ENCODE results near the gene FUBP3. TPM values are rescaled to one million over a fixed set of nuclear protein-coding genes. Genes with fewer than 3 reads are reported as not detected.
"Not testable (repeated sequence)": the region's sequence is repeated elsewhere in the genome, so short reads cannot be mapped to it uniquely, and the experiment has no call there.

FUBP3 gene
- total RNA-seq, 2 experiments from 2014 or later, result 36.4 to 38.5 TPM

DNA sequence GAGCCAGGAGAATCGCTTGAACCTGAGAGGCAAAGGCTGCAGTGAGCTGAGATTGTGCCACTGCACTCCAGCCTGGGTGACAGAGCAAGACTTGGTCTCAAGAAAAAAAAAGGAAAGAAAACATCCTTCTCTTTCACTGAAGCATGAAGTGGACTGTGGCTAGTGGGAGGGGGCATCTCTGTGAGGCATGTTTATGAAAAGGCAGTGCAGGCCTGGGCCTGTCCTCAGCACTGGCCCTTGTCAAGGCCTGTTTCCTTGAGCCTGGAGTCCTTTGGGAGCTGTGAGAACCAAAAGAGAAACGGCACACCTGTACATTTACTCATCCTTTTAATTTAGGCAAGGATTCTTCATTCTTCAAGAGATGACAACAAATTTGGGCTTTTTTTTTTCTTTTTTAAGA is 18.3 kb upstream of the FUBP3 start:
- no peaks in the 10 kb centered on the region for H3K4me1 Mint-ChIP-seq
- CTCF ChIA-PET, result no interaction called here

DNA sequence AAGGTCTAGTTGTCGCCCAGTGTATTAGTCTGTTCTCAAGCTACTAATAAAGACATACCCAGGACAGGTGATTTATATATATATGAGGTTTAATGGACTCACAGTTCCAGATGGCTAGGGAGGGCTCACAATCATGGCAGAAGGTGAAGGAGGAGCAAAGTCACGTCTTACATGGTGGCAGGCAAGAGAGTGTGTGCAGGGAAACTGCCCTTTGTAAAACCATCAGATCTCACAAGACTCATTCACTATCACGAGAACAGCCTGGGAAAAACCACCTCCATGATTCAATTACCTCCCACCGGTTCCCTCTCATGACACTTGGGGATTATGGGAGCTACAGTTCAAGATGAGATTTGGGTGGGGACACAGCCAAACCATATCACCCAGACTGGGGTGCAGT is 16.9 kb upstream of the FUBP3 start:
- DNase-seq; H3K4me1 Mint-ChIP-seq; POLR2A ChIA-PET; H3K4me3 Mint-ChIP-seq; H3K27ac Mint-ChIP-seq; H3K36me3 Mint-ChIP-seq (ENCODE audit: low read depth); ATAC-seq; H3K9me3 Mint-ChIP-seq (ENCODE audit: low read depth); intact Hi-C loops (cut with DNase I, micrococcal nuclease): not testable (repeated sequence)
- peaks cover 18% of the 10 kb centered on the region for H3K27me3 Mint-ChIP-seq
- CTCF ChIA-PET, result interaction anchor here (0.6 kb wide), 1 partner anchor 95 kb away, joined by 5 read pairs; no protein-coding TSS in a partner anchor

More for the DNA sequence above, 18.3 kb upstream of the FUBP3 start:
- Mint-ChIP-seq H3K9me3 (ENCODE audit: low read depth) (no peaks in the 10 kb centered on the region), H3K4me3 (no peak overlapping the region), H3K36me3 (ENCODE audit: low read depth) (no peaks in the 10 kb centered on the region), H3K27ac (no peak overlapping the region), H3K27me3 (peaks cover 13% of the 10 kb centered on the region)
- intact Hi-C loops (cut with DNase I, micrococcal nuclease), result no loop called here
- DNase-seq (no peak), ATAC-seq (no peak)
- POLR2A ChIA-PET, result no interaction called here

DNA sequence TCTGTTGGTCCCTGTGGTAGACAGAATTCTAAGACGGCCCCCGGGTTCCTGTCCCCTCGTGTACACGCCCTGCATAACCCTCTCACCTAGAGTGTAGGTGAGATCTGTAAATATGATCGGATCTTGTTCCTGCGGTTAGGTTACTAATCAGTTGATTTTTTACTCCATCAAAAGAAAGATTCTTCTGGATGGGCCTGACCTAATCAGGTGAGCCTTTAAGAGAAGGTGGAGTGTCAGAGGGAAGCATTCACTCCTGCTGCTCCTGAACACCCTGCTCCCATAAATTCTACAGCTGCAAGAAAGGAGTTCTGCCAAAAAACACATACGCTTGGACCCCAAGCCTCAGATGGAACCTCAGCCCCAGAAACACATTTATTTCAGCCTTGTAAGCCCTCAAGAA is 15.6 kb upstream of the FUBP3 start:
- ATAC-seq (no peak), DNase-seq (no peak)
- H3K27me3 Mint-ChIP-seq, result peaks cover 18% of the 10 kb centered on the region
- H3K27ac Mint-ChIP-seq, result no peak overlapping the region
- intact Hi-C loops (cut with DNase I, micrococcal nuclease), result no loop called here
- no peaks in the 10 kb centered on the region for H3K4me1 Mint-ChIP-seq
- no peak overlapping the region for H3K4me3 Mint-ChIP-seq
- CTCF ChIA-PET, result no interaction called here
- no peaks in the 10 kb centered on the region for H3K36me3 Mint-ChIP-seq (ENCODE audit: low read depth)
- no peaks in the 10 kb centered on the region for H3K9me3 Mint-ChIP-seq (ENCODE audit: low read depth)
- POLR2A ChIA-PET, result no interaction called here

DNA sequence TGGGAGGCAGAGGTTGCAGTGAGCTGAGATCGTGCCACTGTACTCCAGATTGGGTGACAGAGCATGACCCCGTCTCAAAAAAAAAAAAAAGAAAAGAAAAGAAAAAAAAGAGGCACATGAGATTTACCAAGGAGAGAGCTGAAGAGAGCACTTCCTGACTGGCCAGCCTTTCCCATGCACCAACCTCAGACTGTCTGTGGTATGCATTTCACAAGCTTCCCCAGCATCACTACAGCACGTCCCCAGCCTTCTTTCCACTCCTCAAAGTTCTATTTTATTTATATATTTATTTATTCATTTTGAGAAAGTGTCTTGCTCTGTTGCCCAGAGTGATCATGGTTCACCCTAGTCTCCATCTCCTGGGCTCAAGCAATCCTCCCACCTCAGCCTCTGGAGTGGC is 13.6 kb upstream of the FUBP3 start:
- no peaks in the 10 kb centered on the region for H3K4me1 Mint-ChIP-seq
- H3K4me3 Mint-ChIP-seq, result no peak overlapping the region
- ChIA-PET POLR2A (no interaction called here), CTCF (no interaction called here)
- no peaks in the 10 kb centered on the region for H3K9me3 Mint-ChIP-seq (ENCODE audit: low read depth)
- peaks cover 18% of the 10 kb centered on the region for H3K27me3 Mint-ChIP-seq
- ATAC-seq (no peak), DNase-seq (no peak)
- H3K27ac Mint-ChIP-seq, result no peak overlapping the region
- intact Hi-C loops (cut with DNase I, micrococcal nuclease), result no loop called here
- H3K36me3 Mint-ChIP-seq (ENCODE audit: low read depth), result no peaks in the 10 kb centered on the region

DNA sequence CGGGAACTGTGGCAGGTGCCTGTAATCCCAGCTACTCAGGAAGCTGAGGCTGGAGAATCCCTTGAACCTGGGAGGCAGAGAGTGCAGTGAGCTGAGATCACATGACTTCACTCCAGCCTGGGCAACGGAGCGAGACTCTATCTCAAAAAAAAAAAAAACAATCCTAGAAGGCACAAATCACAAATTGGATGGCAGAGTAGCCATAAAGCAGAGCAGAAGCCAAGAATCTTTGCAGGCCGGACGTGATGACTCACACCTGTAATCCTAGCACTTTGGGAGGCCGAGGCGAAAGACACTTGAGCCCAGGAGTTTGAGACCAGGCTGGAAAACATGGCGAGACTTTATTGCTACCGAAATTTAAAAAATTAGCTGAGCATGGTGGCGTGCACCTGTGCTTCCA is 9.2 kb upstream of the FUBP3 start:
- Mint-ChIP-seq H3K27ac (no peak overlapping the region), H3K9me3 (ENCODE audit: low read depth) (no peaks in the 10 kb centered on the region), H3K27me3 (peaks cover 7% of the 10 kb centered on the region), H3K4me1 (no peaks in the 10 kb centered on the region), H3K4me3 (no peak overlapping the region), H3K36me3 (ENCODE audit: low read depth) (no peaks in the 10 kb centered on the region)
- POLR2A ChIA-PET, result no interaction called here
- CTCF ChIA-PET, result no interaction called here
- intact Hi-C loops (cut with DNase I, micrococcal nuclease), result no loop called here
- ATAC-seq (no peak), DNase-seq (no peak)

DNA sequence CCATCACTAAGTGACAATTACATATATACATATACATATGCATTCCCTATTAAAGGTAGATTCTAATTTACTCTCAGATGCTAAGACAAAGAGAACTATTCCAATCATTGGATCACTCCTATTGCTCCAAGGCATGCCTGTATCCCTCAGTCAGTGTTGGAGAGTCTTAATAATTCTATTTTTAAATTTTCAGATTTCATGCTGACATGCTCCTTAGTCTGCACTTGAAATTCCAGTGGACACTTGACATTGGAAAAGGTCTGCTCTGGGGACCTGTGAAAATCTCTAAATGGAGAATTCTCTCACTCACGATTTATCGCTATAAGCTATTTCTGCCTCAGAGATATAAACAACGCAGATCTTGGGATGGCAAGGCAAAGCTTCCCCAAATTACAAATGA is 3.9 kb upstream of the FUBP3 start:
- H3K36me3 Mint-ChIP-seq (ENCODE audit: low read depth), result no peaks in the 10 kb centered on the region
- DNase-seq (no peak), ATAC-seq (no peak)
- no peak overlapping the region for H3K4me3 Mint-ChIP-seq
- no peaks in the 10 kb centered on the region for H3K9me3 Mint-ChIP-seq (ENCODE audit: low read depth)
- H3K27me3 Mint-ChIP-seq, result no peaks in the 10 kb centered on the region
- POLR2A ChIA-PET, result no interaction called here
- CTCF ChIA-PET, result no interaction called here
- H3K27ac Mint-ChIP-seq, result no peak overlapping the region
- intact Hi-C loops (cut with DNase I, micrococcal nuclease), result loop anchor here in 1 of 2 experiments (5.0 kb wide), 1 partner anchor 113 kb away; no protein-coding TSS in a partner anchor
- H3K4me1 Mint-ChIP-seq, result peaks cover 15% of the 10 kb centered on the region

DNA sequence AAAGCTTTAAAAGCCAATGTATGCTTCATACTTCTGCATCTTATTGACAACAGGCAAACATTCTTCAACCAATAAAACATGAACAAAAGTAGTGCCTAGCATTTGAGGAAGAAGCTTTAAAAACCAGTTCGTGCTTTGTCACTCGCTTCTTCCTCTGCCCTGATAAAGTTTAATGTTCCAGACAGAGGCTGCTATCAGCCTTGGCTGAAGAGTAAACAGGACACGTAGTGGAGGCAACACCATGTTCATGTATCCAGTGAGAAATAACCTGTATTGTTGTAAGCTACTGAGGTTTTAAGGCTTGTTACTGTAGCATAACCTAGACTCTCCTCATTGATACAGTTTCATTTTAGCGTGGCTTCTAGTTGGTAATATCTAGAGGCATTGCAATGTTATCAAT is 3.2 kb upstream of the FUBP3 start:
- H3K9me3 Mint-ChIP-seq (ENCODE audit: low read depth), result no peaks in the 10 kb centered on the region
- intact Hi-C loops (cut with DNase I, micrococcal nuclease), result loop anchor here in 1 of 2 experiments (5.0 kb wide), 1 partner anchor 114 kb away; no protein-coding TSS in a partner anchor
- no peaks in the 10 kb centered on the region for H3K27me3 Mint-ChIP-seq
- CTCF ChIA-PET, result no interaction called here
- no peak overlapping the region for H3K27ac Mint-ChIP-seq
- DNase-seq, result no peak
- H3K36me3 Mint-ChIP-seq (ENCODE audit: low read depth), result peaks cover under 1% of the 10 kb centered on the region
- no peak for ATAC-seq
- no peak overlapping the region for H3K4me3 Mint-ChIP-seq
- POLR2A ChIA-PET, result no interaction called here
- H3K4me1 Mint-ChIP-seq, result peaks cover 22% of the 10 kb centered on the region

DNA sequence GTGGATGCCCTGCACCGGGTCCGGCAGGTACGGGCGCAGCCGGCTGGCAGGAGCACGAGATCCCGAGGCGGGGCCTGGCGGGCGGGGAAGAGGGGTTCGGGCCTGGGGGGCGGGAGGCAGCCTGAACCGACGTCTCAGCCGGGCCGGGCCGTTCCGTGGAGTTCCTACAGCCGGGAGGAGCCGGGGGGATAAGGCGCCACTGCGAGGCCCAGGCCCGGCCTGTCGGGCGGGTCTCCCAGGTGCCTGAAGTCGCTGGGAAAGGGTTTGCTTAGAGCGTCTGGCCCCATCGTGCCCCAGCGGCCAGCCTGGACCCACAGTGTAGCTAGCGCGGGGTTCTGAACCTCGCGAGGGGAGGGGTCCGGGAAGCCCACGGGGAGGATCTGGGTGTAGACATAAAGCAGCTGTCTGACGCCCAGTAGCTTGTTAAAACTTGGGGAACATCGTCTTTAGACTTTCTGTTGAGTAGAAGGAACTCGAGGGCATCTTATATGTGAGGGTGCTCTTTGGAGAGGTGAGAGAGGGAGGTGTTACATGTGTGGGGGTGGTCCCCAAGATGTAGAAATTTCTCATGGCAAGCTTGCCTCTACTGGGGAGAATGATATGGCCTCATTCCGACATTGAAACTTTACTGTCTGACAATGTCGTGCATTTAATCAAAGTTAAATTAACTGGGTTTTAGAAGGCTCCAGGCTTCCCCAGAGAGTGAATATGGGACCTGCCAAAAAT is 524 bp downstream of the FUBP3 start:
- Mint-ChIP-seq H3K4me3 (peak overlapping the region; percentile 90), H3K36me3 (ENCODE audit: low read depth) (peaks cover 9% of the 10 kb centered on the region)

DNA sequence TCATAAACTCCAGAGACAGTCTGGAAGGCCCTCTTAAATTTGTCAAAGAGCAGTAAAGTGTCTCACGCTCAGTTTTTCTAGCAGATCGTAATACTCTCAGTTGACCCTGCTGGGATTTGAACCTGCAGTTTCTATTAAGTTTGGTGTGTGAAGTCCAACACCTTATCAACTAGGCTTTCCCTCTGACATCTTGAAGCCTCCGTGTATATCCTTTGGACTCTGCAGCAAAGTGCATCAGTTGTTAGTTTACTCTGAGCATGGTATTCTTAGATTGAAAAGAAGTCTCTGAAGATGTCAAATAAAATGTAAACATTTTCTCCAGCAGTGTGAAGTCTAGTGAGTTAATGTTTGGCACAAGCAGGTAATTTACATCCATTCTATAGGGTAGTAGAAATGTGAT is 2.4 kb downstream of the FUBP3 start:
- Mint-ChIP-seq H3K9me3 (ENCODE audit: low read depth) (no peaks in the 10 kb centered on the region), H3K4me3 (no peak overlapping the region), H3K27ac (no peak overlapping the region), H3K36me3 (ENCODE audit: low read depth) (peaks cover 19% of the 10 kb centered on the region), H3K4me1 (peaks cover 39% of the 10 kb centered on the region), H3K27me3 (no peaks in the 10 kb centered on the region)
- no peak for DNase-seq
- ATAC-seq, result no peak
- intact Hi-C loops (cut with DNase I, micrococcal nuclease), result no loop called here
- ChIA-PET CTCF (interaction anchor here (0.6 to 0.7 kb wide), 2 partner anchors 26 to 168 kb away, joined by 3 read pairs; no protein-coding TSS in a partner anchor), POLR2A (no interaction called here)

More for the DNA sequence above, 524 bp downstream of the FUBP3 start:
- peaks cover 32% of the 10 kb centered on the region for H3K4me1 Mint-ChIP-seq
- DNase-seq, result no peak
- ChIA-PET CTCF (interaction anchor here (0.6 to 1.0 kb wide), 3 partner anchors 12 to 1871 kb away, joined by 3 to 4 read pairs (median 3); no protein-coding TSS in a partner anchor), POLR2A (interaction anchor here (0.6 to 1.1 kb wide), 2 partner anchors 9 to 113 kb away, joined by 3 read pairs; partner anchors contain the start of gene EXOSC2)
- H3K9me3 Mint-ChIP-seq (ENCODE audit: low read depth), result no peaks in the 10 kb centered on the region
- ATAC-seq, result peak; percentile 13
- no peaks in the 10 kb centered on the region for H3K27me3 Mint-ChIP-seq
- H3K27ac Mint-ChIP-seq, result peak overlapping the region; percentile 83
- intact Hi-C loops (cut with DNase I, micrococcal nuclease), result loop anchor here in 1 of 2 experiments (1.0 to 5.0 kb wide), 7 partner anchors 101 to 777 kb away; partner anchors contain the start of genes EXOSC2, NUP214 and TOR1B

DNA sequence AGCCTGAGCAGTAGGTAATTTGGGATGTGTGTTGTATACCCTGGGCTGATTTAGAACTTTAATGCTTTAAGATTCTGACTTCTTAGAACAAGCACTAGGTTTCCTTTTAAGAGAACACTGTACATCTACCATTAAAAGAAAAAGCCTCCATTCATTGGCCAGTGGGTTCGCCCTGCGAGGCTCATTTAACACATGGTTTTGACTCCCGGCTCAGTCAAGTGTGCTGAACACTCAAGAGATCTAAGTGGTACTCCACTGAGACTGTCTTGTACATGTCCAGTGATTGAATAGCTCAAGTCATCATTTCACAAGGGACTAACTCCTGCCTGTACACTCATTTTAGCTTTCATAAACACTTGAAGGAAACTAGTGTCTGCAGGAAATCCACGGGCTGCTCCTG is 3.9 kb downstream of the FUBP3 start:
- Mint-ChIP-seq H3K4me1 (peaks cover 44% of the 10 kb centered on the region), H3K4me3 (no peak overlapping the region), H3K36me3 (ENCODE audit: low read depth) (peaks cover 19% of the 10 kb centered on the region), H3K27ac (no peak overlapping the region), H3K27me3 (no peaks in the 10 kb centered on the region), H3K9me3 (ENCODE audit: low read depth) (no peaks in the 10 kb centered on the region)
- POLR2A ChIA-PET, result no interaction called here
- ATAC-seq (no peak), DNase-seq (no peak)
- CTCF ChIA-PET, result no interaction called here
- intact Hi-C loops (cut with DNase I, micrococcal nuclease), result no loop called here

DNA sequence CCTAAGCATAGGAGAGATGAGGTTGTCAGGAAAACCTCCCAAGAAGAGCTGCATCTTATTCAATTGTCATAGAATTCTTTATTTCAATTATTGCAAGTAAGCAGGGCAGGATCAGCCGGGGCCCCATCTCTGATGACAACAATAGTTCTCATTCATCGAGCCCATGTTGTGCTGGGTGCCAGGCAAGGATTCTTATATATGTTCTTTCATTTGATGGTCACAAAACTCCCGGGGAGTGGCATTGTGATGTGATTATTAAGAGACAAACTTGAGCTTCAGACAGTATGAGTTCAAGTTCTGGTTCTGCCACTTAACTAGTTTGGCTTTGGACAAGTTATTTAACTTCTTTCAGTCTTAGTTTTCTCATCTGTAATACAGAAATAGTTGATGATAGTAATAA is 8.5 kb downstream of the FUBP3 start:
- ChIA-PET CTCF (interaction anchor here (0.7 kb wide), 1 partner anchor 1823 kb away, joined by 3 read pairs; no protein-coding TSS in a partner anchor), POLR2A (no interaction called here)
- DNase-seq (no peak), ATAC-seq (no peak)
- Mint-ChIP-seq H3K4me1 (peaks cover 22% of the 10 kb centered on the region), H3K27me3 (no peaks in the 10 kb centered on the region), H3K4me3 (no peak overlapping the region), H3K36me3 (ENCODE audit: low read depth) (peaks cover 13% of the 10 kb centered on the region), H3K27ac (no peak overlapping the region), H3K9me3 (ENCODE audit: low read depth) (no peaks in the 10 kb centered on the region)
- intact Hi-C loops (cut with DNase I, micrococcal nuclease), result no loop called here

DNA sequence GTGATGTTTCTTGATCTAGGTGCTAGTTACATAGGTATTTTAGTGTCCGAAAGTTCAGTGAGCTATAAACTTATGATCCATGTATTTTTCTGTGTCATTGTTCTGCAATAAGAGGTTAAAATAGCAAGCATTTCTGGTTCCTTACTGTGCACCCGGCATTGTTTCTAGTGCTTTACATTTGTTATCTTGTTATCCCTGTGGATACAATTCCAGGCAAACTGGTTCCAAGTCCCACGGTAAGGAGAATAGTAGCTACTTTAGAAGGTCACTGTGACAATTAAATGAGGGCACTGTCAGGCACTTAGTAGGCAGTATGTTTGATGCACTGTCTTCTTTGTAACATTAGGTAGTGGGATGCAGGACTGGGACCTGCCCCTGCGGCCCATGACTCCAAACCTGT is 9.0 kb downstream of the FUBP3 start:
- intact Hi-C loops (cut with DNase I, micrococcal nuclease), result no loop called here
- peaks cover 22% of the 10 kb centered on the region for H3K4me1 Mint-ChIP-seq

More for the DNA sequence above, 9.0 kb downstream of the FUBP3 start:
- Mint-ChIP-seq H3K27ac (no peak overlapping the region), H3K36me3 (ENCODE audit: low read depth) (peaks cover 13% of the 10 kb centered on the region), H3K4me3 (no peak overlapping the region), H3K27me3 (no peaks in the 10 kb centered on the region), H3K9me3 (ENCODE audit: low read depth) (no peaks in the 10 kb centered on the region)
- no peak for DNase-seq
- CTCF ChIA-PET, result interaction anchor here (0.7 kb wide), 1 partner anchor 1822 kb away, joined by 3 read pairs; no protein-coding TSS in a partner anchor
- ATAC-seq, result no peak
- POLR2A ChIA-PET, result no interaction called here
